HepG2 (cell line): ENCODE measurements around the gene ZMIZ1. TPM values are rescaled to one million over a fixed set of nuclear protein-coding genes. Genes with fewer than 3 reads are reported as not detected.

ENCODE experiments used
- CAMTA2 ChIP-seq: sonication (generic); formaldehyde crosslinking; IDR thresholded peaks from 2 replicates; pipeline ENCODE4 v1.4.0; 2020; ENCODE audit warnings: mild to moderate bottlenecking, missing genetic modification reagents, borderline replicate concordance
- CBX5 ChIP-seq: sonication (generic); formaldehyde crosslinking; IDR thresholded peaks from 2 replicates; pipeline ENCODE4 v1.4.0; 2020; ENCODE audit warnings: missing genetic modification reagents, borderline replicate concordance
- DMTF1 ChIP-seq: sonication (generic); formaldehyde crosslinking; IDR thresholded peaks from 2 replicates; pipeline ENCODE4 v1.4.0; 2020; ENCODE audit warnings: mild to moderate bottlenecking, missing genetic modification reagents
- HBP1 ChIP-seq: IDR thresholded peaks from 2 replicates; pipeline ENCODE4 v1.6.1; 2016; ENCODE audit warnings: low read depth, control low read depth
- LRRFIP1 ChIP-seq: sonication (generic); formaldehyde crosslinking; conservative IDR thresholded peaks from 2 replicates; pipeline ENCODE4 v1.4.0; 2020; ENCODE audit warnings: missing genetic modification reagents
- MYPOP ChIP-seq: sonication (generic); formaldehyde crosslinking; IDR thresholded peaks from 2 replicates; pipeline ENCODE4 v1.8.1; 2023; ENCODE audit warnings: mild to moderate bottlenecking, moderate library complexity, missing genetic modification reagents
- MZF1 ChIP-seq: sonication (generic); formaldehyde crosslinking; IDR thresholded peaks from 2 replicates; pipeline ENCODE4 v1.8.1; 2023; ENCODE audit warnings: mild to moderate bottlenecking, missing genetic modification reagents, borderline replicate concordance
- REST ChIP-seq, 2 experiments: IDR thresholded peaks; 2 replicates each; pipeline ENCODE4 v1.6.1; 2011 to 2012; ENCODE audit warnings: low read length in 2 of 2, borderline replicate concordance in 1 of 2, low read depth in 1 of 2, mild to moderate bottlenecking in 1 of 2, moderate library complexity in 1 of 2
- SMAD9 ChIP-seq: sonication (generic); formaldehyde crosslinking; IDR thresholded peaks from 2 replicates; pipeline ENCODE4 v1.5.1; 2020; ENCODE audit warnings: mild to moderate bottlenecking, missing genetic modification reagents
- SRSF9 ChIP-seq: fragments of 200-400 bp; formaldehyde crosslinking; IDR thresholded peaks from 2 replicates; pipeline ENCODE4 v1.6.1; 2018; ENCODE audit warnings: borderline replicate concordance, mild to moderate bottlenecking, low read depth, low read length; ENCODE audit not compliant: insufficient read depth, poor library complexity, severe bottlenecking
- TCF12 ChIP-seq, 2 experiments: fragments of 450-650 bp in 1 of 2; sonication (generic) in 1 of 2; formaldehyde crosslinking in 1 of 2; IDR thresholded peaks; 2 replicates each; pipeline versions ENCODE4 v1.6.1 to v1.8.0; 2017 to 2022; ENCODE audit warnings: antibody characterized with exemption in 1 of 2, mild to moderate bottlenecking in 1 of 2, missing genetic modification reagents in 1 of 2, moderate library complexity in 1 of 2
- ZBTB38 ChIP-seq: sonication (generic); formaldehyde crosslinking; IDR thresholded peaks from 2 replicates; pipeline ENCODE4 v1.5.1; 2020; ENCODE audit warnings: mild to moderate bottlenecking, missing genetic modification reagents
- ZMYM3 ChIP-seq: sonication (generic); formaldehyde crosslinking; IDR thresholded peaks from 2 replicates; pipeline ENCODE4 v1.5.1; 2020; ENCODE audit warnings: mild to moderate bottlenecking, missing genetic modification reagents
- ZNF12 ChIP-seq: sonication (generic); formaldehyde crosslinking; IDR thresholded peaks from 2 replicates; pipeline ENCODE4 v1.5.0; 2020; ENCODE audit warnings: missing genetic modification reagents
- ZNF460 ChIP-seq: sonication (generic); formaldehyde crosslinking; IDR thresholded peaks from 2 replicates; pipeline ENCODE4 v1.5.1; 2020; ENCODE audit warnings: missing genetic modification reagents, mild to moderate bottlenecking, borderline replicate concordance
- ZNF556 ChIP-seq: sonication (generic); formaldehyde crosslinking; IDR thresholded peaks from 2 replicates; pipeline ENCODE4 v1.4.0; 2020; ENCODE audit warnings: mild to moderate bottlenecking, missing genetic modification reagents, borderline replicate concordance
- polyA plus RNA-seq, 8 experiments: library from polyadenylated mRNA; depleted of rRNA in 3 of 8; stranded (reverse) in 7 of 8; unstranded in 1 of 8; fragments of >200 nt; fragmentation: Illumina TruSeq in 4 of 8; extraction: Trizol in 4 of 8; gene quantifications; 2 replicates each; pipeline versions ENCODE4 v1.2.1 to v1.2.3, GENCODE V29; 2011 to 2016; ENCODE audit warnings: low read depth in 4 of 8, missing spikeins in 1 of 8, mixed read lengths in 1 of 8; ENCODE audit not compliant: insufficient read depth in 1 of 8
- total RNA-seq, 5 experiments: library from RNA; depleted of rRNA; stranded (reverse); fragments of >200 nt; fragmentation: Illumina TruSeq; extraction: Trizol; gene quantifications; 2 replicates each; pipeline ENCODE4 v1.2.3, GENCODE V29; 2016; ENCODE audit warnings: low read depth in 1 of 5

The ZMIZ1 gene
- total and polyA plus RNA-seq, 2 of the 13 experiments (the other 11 are each of a cell fraction or from before 2014, with no cell fraction given) = 5.3 to 10.2 TPM

- no peak for TF ChIP-seq DMTF1 (CRISPR knock-in tag)
- TF ChIP-seq ZNF556 (CRISPR knock-in tag) = 0 out of 2 replicates have a peak, but pooled peaks have one; percentile 26
- TF ChIP-seq LRRFIP1 (CRISPR knock-in tag) = no peak
- TF ChIP-seq ZNF460 (CRISPR knock-in tag) = no peak
- no peak for TF ChIP-seq CAMTA2 (CRISPR knock-in tag)
- TF ChIP-seq MZF1 (CRISPR knock-in tag) = no peak
- TF ChIP-seq ZNF12 (CRISPR knock-in tag) = peak; percentile 66; the same call in 1 of the 2 replicates
- no peak for TF ChIP-seq REST (IDR thresholded peaks at IDR 0.05; ENCODE audit: borderline replicate concordance in 1 of 2, low read depth in 1 of 2, low read length in 2 of 2)
- TF ChIP-seq CBX5 (CRISPR knock-in tag) = no peak
- no peak for TF ChIP-seq SMAD9 (CRISPR knock-in tag)
- TF ChIP-seq TCF12 (IDR thresholded peaks at IDR 0.05) = no peak
- no peak for TF ChIP-seq TCF12 (CRISPR knock-in tag; IDR thresholded peaks at IDR 0.05)
- no peak for TF ChIP-seq SRSF9
- no peak for TF ChIP-seq ZBTB38 (CRISPR knock-in tag)
- TF ChIP-seq ZMYM3 = no peak
- TF ChIP-seq HBP1 (CRISPR knock-in tag) = no peak
- no peak for TF ChIP-seq MYPOP (CRISPR knock-in tag)
These were observed 7.1 kb upstream of the ZMIZ1 start (continued) for GRCh38 chr10:79061441-79062315.
